ENCODE data around the gene ERN1. TPM values are rescaled to one million over a fixed set of nuclear protein-coding genes. Genes with fewer than 3 reads are reported as not detected.

Gene ERN1
- total RNA-seq, 1 experiment from 2014 or later = 8.0 TPM

DNA sequence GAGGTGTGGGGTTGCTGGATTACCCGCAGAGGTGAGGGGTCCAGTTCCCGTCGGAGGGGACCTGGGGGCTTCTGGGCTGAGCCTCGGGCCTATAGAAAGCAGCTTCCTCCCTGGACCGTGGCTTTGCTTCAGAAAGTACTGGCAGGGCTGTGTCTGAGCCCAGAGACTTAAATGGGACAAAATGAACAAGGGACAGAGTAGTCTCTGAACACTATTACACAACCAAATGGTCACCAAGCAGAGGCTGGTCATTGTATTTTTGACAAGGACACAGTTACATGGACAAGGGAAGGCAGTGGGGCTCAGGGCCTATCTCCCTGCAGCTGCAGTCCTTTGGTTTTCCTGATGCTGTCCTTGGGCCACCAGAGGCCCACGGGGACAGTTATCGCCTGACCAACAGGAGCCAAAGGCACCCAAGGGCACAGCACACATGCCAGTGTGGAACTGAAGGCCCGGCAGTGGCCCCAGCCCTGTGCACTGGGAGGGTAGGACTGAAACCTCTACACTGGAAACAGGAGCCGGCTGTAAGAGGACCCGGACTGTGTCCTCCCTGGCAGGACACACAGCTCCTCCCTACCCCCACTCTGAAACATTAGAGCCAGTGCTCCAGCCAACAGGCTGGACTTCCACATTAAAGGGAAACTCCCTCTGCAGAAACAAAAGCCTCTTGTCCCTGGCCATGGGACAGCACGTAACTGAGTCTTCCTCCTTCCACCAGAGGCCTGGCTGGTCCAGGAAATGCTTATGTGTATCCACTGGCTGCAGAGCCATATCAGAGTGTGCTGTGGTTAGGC is 26.0 kb upstream of the ERN1 start:
- no peak overlapping the region for H3K4me3 ChIP-seq (ENCODE audit: low read depth, low read length, poor library complexity, severe bottlenecking)
- H3K27me3 ChIP-seq (replicated peaks; ENCODE audit: insufficient read depth, low read depth, low read length, poor library complexity) = no peaks in the 10 kb centered on the region
- no peaks in the 10 kb centered on the region for H3K9me3 ChIP-seq (ENCODE audit: low read depth, low read length, poor library complexity, severe bottlenecking)
- intact Hi-C loops (cut with micrococcal nuclease; ENCODE audit: unreplicated experiment) = no loop called here
- H3K4me1 ChIP-seq (ENCODE audit: insufficient read depth, low read length, poor library complexity, severe bottlenecking) = no peaks in the 10 kb centered on the region
- ChIA-PET POLR2A (ENCODE audit: low non-redundant PET) (interaction anchor here (0.6 kb wide), 1 partner anchor 1005 kb away, joined by 3 read pairs; no protein-coding TSS in a partner anchor), CTCF (no interaction called here)
- DNase-seq (ENCODE audit: low spot score) = no peak
- H3K36me3 ChIP-seq (ENCODE audit: insufficient read depth, low read length, poor library complexity, severe bottlenecking) = no peaks in the 10 kb centered on the region
- no TSS peak for BruUV-seq (replicated peaks)
- TF ChIP-seq, protein P1, sequence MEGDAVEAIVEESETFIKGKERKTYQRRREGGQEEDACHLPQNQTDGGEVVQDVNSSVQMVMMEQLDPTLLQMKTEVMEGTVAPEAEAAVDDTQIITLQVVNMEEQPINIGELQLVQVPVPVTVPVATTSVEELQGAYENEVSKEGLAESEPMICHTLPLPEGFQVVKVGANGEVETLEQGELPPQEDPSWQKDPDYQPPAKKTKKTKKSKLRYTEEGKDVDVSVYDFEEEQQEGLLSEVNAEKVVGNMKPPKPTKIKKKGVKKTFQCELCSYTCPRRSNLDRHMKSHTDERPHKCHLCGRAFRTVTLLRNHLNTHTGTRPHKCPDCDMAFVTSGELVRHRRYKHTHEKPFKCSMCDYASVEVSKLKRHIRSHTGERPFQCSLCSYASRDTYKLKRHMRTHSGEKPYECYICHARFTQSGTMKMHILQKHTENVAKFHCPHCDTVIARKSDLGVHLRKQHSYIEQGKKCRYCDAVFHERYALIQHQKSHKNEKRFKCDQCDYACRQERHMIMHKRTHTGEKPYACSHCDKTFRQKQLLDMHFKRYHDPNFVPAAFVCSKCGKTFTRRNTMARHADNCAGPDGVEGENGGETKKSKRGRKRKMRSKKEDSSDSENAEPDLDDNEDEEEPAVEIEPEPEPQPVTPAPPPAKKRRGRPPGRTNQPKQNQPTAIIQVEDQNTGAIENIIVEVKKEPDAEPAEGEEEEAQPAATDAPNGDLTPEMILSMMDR (conservative IDR thresholded peaks at IDR 0.05; ENCODE audit: low read depth, low read length) = no peak
- no peak overlapping the region for H3K27ac ChIP-seq (ENCODE audit: low read depth, low read length, poor library complexity, severe bottlenecking)

DNA sequence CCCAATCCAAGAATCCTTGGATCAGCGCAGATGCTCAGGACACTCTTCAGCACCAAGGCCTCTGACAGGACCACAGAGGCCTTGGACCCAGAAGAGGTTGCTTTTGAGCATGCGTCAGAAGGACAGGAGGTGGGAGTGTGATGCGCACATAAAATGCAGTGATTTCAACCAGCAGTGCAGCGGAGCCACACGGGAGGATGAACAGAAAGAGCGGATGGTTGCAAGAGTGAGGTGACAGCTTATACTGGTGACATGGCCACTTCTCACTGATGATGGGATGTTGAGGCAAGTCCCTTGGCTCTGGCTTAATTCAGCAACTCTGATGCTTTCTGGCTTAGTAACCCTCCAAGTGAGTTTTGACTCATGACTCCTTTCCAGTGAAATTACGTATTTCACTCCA is 25.2 kb upstream of the ERN1 start:
- CTCF ChIA-PET = interaction anchor here (0.6 kb wide), 1 partner anchor 64 kb away, joined by 3 read pairs; no protein-coding TSS in a partner anchor
- Histone ChIP-seq H3K27ac (ENCODE audit: low read depth, low read length, poor library complexity, severe bottlenecking) (no peak overlapping the region), H3K36me3 (ENCODE audit: insufficient read depth, low read length, poor library complexity, severe bottlenecking) (no peaks in the 10 kb centered on the region), H3K27me3 (replicated peaks; ENCODE audit: insufficient read depth, low read depth, low read length, poor library complexity) (no peaks in the 10 kb centered on the region), H3K4me3 (ENCODE audit: low read depth, low read length, poor library complexity, severe bottlenecking) (no peak overlapping the region), H3K4me1 (ENCODE audit: insufficient read depth, low read length, poor library complexity, severe bottlenecking) (no peaks in the 10 kb centered on the region), H3K9me3 (ENCODE audit: low read depth, low read length, poor library complexity, severe bottlenecking) (no peaks in the 10 kb centered on the region)
- no peak for TF ChIP-seq EZH2 (IDR thresholded peaks at IDR 0.05; ENCODE audit: borderline replicate concordance, low read depth, low read length, poor library complexity, severe bottlenecking)
- TF ChIP-seq, protein P1 (conservative IDR thresholded peaks at IDR 0.05; ENCODE audit: low read depth, low read length) = no peak
- BruUV-seq (replicated peaks) = no TSS peak
- intact Hi-C loops (cut with micrococcal nuclease; ENCODE audit: unreplicated experiment) = no loop called here
- DNase-seq (ENCODE audit: low spot score) = no peak
- POLR2A ChIA-PET (ENCODE audit: low non-redundant PET) = no interaction called here

DNA sequence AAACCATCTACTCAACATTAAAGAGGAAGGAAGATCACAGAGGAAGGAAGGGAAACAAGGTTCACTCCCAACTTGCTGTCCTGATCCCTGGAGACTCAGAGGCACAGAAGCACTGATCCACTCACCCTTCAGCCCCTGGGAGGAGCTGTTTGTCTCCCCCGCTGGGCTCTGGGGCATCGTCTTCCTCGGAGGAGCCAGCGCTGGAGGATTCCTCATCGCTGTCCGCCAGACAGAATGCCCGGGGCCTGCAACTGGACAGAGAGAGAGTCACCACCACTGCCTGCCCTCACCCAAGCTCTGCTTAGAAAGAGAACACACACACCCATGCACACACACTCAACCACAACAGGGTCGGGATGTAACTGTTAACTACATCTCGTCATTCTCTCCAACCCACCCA is 24.8 kb upstream of the ERN1 start:
- Histone ChIP-seq H3K27ac (ENCODE audit: low read depth, low read length, poor library complexity, severe bottlenecking) (no peak overlapping the region), H3K4me1 (ENCODE audit: insufficient read depth, low read length, poor library complexity, severe bottlenecking) (no peaks in the 10 kb centered on the region), H3K27me3 (replicated peaks; ENCODE audit: insufficient read depth, low read depth, low read length, poor library complexity) (no peaks in the 10 kb centered on the region), H3K9me3 (ENCODE audit: low read depth, low read length, poor library complexity, severe bottlenecking) (no peaks in the 10 kb centered on the region), H3K36me3 (ENCODE audit: insufficient read depth, low read length, poor library complexity, severe bottlenecking) (no peaks in the 10 kb centered on the region), H3K4me3 (ENCODE audit: low read depth, low read length, poor library complexity, severe bottlenecking) (no peak overlapping the region)
- POLR2A ChIA-PET (ENCODE audit: low non-redundant PET) = no interaction called here
- CTCF ChIA-PET = interaction anchor here (0.6 kb wide), 1 partner anchor 64 kb away, joined by 3 read pairs; no protein-coding TSS in a partner anchor
- no TSS peak for BruUV-seq (replicated peaks)
- TF ChIP-seq, protein P1 (conservative IDR thresholded peaks at IDR 0.05; ENCODE audit: low read depth, low read length) = no peak
- no peak for TF ChIP-seq EZH2 (IDR thresholded peaks at IDR 0.05; ENCODE audit: borderline replicate concordance, low read depth, low read length, poor library complexity, severe bottlenecking)
- intact Hi-C loops (cut with micrococcal nuclease; ENCODE audit: unreplicated experiment) = no loop called here
- no peak for DNase-seq (ENCODE audit: low spot score)
